GM19035 (cell line): ENCODE results near the gene PPP1R3G.

ENCODE experiments used
- ATAC-seq: cut with Tn5 transposase; IDR thresholded peaks from one replicate; pipeline ENCODE4 v1.9.1; 2021; ENCODE audit not compliant: unreplicated experiment

The PPP1R3G gene

DNA sequence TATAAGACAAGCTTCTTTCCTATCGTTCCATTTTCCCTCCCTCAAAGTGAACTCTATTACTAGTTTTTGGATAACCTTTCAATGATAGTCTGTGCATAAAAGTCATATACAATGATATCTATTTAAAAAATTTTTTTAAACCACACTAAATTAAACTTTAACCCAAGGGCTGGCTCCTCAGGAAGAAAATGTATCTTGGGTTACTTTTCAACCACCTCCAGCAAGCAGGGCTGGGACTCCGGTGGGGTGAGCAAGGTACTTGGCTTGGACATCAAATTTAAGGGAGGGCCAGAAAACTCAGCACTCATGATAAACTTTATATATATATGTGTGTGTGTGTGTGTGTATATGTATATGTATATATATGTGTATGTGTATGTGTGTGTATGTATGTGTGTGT, 13.9 kb upstream of the PPP1R3G start:
- ATAC-seq, result no peak

DNA sequence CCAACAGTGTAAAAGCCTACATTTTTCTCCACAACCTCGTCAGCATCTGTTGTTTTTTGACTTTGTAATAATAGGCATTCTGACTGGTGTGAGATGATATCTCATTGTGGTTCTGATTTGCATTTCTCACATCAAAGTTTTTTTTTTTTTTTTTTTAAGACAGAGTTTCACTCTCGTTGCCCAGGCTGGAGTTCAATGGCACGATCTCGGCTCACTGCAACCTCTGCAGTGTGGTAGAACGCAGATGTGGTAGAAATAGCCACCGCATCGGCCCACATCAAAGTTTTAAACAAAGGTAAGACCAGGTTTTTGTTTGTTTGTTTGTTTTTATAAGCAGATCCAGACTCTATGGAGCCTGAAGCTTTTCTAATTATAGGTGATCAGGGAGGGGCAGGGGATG, 12.7 kb upstream of the PPP1R3G start:
- peak; percentile 62 for ATAC-seq

DNA sequence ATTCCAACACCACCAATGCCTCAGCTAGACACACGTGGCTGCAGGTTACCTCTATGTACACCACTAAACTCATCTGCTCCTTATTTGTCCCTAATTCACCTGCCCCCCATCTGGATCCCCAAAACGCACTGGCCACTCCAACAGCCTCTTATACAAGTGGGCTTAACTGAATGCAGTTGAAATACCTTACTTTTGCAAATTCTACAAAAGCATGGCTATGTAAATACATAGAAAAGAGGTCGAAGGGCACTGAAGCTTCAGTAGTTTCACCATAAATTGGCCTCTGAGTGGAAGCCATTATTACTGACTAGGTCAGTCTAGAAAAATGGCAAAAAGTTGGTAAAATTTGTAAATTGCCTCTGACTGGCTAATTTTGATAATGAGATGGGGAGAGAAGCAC, 11.1 kb upstream of the PPP1R3G start:
- no peak for ATAC-seq

DNA sequence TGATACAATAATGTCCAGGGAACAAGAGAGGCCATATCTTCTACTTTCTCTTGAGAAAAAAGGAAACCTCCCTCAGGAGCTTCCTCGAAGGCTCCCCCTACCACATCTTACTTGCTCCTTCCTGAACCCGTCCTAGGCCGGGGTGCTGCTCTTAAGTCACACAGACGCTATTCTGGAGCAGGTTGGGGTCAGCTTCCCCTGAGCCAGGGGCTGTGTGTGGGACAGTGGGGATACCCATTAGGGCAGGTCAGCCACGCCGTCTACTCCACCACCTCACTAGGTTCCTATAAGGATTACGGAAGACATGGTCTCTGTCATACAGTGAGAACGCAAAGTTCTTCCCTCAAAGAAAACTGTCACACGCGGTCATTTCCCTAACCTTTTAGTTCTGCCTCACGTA, 8.2 kb upstream of the PPP1R3G start:
- ATAC-seq, result no peak

DNA sequence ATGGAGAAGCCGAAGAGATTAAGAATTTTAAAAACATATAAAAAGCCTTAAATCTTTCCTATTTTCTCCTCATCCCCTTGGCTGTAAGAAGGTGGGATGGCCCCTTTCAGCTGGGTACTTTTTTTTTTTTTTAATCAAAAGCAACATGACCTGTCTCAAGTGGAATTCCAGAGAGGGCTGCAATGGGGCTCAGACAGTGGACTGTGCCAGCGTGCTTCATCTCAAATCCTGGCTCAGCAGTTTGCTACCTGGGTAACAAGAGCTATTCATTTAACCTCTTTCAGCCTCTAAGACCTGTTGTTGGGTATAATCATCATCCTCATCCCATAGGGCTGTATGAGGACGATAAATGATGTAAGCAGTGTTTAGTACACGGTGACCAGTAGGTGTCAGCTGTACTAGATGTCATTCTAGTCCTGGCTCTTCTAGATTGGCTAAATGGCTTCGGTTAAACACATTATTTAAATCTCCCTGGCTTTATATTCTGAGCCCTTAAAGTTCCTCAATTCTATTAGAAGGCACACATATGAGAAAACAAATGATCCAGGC, 6.9 kb upstream of the PPP1R3G start:
- ATAC-seq, result no peak

DNA sequence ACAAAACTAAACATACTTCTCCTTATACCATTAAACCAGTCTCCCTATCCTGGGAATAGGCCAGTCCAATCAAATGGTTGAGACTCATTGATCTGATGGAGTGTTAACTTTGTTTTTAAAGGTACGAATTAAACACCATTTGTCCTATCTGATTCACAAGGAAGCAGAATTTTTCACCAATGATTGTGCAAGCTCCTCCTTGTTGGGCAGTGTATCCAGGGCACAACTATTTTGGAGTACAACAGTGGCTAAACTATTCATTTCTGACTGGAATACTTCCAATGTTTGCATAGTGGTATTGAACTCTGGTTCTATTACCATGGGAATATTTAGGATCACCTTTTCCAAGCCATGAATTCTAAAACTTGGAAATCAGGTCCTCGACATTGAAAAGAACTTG, 5.4 kb upstream of the PPP1R3G start:
- no peak for ATAC-seq

DNA sequence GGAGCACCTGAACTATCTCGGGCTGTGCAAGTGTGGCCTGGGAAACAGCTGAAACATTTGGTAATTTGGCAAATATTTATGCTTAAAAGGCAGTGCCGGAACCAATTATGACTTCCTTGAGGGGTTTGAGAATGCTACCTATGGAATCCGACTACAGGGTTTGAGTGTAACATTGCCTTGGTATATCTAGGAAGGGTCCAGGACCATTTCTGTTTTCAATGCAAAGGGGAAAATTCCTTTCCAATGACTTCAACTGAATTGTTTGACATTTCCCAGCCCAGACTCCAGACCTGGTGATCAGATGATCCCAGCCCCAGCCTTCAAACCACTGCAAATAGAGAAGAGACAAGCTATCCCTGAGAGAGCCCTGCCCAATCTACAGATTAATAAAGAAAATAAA, 4.6 kb upstream of the PPP1R3G start:
- ATAC-seq, result no peak

DNA sequence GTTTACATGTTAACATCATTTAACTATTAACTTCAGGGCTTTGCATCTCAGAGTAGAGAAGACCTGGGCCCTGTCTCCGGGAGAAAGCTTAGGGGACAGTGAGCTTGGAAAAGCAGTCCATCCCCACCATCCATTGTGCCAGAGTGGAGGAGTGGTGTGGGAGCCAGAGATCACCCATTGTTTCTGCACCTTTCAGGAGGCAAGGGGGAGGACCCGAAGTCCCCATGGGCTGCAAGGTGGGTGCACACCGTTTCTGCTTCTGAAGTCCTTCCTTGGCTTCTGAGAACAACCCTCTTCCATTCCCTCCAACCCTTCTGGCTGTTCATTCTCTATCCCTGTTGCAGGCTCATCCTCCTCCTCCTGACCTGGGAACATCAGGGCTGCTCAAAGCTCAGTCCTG, 4.0 kb upstream of the PPP1R3G start:
- no peak for ATAC-seq

DNA sequence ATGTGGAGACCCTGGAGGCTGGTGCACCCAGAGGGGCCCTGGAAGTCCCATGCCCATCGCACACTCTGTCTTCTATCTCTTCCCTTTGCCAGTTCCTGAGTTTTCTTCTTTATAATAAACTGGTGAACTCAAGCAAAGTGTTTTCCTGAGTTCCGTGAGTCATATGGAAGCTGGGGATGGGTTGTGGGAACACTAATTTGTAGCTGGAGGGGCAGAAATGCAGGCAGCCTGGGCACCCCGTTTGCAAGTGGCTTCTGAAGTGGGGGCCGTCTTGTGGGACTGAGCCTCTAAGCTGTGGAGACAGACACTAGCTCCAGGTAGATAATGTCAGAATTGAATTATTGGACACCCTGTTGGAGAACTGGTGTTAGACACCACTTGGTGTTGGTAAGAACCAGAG, 3.2 kb upstream of the PPP1R3G start:
- ATAC-seq, result no peak

DNA sequence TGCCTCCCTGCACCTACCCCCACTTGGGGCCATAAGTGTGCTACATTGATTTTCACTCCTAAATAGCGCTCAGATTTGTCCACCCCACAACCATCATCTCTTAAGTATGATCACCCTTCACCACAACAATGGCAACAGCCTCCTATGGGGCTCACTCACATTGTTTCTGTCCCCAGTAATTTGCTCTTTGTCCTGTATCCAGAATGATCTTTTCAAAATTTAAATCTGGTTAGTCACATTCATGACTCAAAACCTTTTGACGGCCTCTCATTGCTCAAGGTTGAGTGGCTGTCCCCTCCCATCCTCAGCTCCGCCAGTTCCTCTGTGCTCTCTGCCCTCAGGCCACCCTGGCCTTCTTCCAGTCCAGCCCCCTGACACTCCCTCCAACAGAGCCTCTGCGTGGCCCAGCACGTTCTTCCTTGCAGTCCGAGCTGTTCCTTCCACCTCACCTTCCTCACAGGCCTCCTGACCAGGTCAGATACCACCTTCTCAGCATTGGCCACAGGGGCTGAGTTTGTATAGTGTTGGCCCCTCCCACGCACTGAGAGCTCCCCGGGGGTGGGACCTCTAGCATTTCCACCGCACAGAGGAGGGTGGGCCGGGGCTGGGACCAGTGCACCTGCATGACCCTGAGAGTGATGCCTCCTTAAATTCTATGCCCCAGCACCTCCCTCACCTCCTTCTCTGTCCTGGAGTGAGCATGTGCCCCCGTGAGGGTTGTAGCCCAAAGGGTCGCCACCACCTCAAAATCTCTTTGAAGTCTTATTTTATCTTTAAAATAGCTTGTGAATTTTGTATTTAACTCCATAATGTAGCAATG, 2.4 kb upstream of the PPP1R3G start:
- no peak for ATAC-seq

DNA sequence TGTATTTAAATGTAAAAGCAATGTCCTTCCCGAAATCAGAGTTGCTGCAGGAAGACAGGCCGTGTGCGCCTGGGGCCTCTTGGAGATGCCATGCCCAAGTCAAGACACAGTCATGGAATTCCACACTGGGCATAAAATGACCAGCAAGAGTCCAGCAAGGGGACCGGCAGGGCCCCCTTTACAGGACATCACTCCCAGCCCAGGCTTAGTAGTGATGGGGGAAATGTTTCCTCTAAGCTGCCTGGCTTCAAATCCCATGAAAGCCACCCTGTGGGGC, 1.9 kb upstream of the PPP1R3G start:
- ATAC-seq, result no peak

DNA sequence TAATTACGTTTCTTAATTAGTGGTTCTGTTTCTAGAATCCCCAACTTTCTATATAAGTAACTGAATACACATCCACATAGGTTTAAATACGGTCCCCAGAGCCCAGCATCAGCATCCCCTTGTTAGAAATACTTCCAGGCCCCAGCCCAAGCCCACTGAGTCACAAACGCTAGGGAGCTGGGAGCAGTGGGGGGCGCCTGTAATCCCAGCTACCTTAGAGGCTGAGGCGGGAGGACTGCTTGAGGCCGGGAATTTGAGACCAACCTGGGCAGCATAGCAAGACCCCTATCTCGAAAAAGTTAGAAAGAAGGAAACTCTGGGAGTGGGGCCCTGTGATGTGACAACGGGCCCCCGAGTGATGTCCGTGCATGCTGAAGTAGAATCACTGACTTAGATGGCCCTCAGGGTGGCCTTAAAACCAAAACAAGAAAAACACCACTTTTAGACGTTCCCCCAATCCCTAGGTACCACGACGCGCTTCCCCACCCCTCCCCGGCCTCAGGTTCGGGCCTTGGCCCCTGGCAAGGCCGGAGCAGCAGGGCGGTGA, 1.3 kb upstream of the PPP1R3G start:
- ATAC-seq, result peak; percentile 19

DNA sequence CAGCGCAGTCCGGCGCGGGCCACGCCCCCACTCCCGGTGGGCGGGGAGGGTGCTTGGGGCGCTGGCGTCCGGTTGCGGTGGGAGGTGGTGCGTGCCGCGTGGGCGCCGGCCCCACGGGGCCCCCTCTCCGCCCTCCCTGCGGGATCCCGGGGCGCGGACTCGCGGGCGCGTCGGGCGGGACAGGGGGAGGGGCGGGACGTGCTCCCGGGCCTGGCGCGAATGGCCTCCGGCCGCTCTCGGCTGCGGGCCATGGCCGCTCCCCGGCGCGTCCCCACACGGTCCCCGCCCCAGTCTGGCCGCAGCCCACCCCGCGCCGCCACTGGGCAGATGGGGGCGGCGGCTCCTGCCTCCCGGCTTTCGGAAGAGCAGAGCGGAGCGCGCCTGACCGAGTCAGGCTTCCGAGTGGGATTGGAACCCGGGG, 771 bp upstream of the PPP1R3G start:
- peak; percentile 23 for ATAC-seq

DNA sequence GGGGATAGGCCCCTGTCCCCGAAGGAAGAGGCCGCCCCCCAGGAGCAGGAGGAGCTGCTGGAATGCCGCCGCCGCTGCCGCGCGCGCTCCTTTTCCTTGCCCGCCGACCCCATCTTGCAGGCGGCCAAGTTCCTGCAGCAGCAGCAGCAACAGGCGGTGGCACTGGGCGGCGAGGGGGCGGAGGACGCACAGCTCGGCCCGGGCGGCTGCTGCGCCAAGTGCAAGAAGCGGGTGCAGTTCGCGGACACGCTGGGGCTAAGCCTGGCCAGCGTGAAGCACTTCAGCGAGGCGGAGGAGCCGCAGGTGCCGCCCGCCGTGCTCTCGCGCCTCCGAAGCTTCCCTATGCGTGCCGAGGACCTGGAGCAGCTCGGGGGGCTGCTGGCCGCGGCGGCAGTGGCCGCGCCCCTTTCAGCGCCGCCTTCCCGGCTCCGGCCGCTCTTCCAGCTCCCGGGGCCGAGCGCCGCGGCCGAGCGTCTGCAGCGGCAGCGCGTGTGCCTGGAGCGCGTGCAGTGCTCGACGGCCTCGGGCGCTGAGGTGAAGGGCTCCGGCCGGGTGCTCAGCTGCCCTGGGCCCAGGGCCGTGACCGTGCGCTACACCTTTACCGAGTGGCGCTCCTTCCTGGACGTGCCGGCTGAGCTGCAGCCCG, 630 bp downstream of the PPP1R3G start:
- peak; percentile 46 for ATAC-seq

DNA sequence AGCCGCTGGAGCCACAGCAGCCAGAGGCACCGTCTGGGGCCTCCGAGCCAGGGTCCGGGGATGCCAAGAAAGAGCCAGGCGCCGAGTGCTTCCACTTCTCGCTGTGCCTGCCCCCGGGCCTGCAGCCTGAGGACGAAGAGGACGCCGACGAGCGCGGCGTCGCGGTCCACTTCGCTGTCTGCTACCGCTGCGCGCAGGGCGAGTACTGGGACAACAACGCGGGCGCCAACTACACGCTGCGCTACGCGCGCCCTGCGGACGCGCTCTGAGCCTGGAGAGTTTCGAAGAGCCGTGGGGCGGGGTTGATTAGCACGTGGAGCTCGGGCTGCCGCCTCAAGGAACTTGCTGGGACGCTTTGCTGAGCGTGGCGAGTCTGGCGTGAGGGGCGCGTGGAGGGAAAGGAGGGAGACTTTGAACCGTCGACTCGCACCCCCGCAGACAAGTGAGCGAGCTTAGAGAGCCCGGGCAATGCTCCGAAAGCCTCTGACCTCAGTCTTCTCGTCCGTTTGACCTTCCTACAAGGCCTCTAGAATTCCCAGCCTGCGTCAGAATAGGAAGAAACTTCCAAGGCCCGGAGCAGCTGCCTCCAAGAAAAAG, 1.3 kb downstream of the PPP1R3G start:
- no peak for ATAC-seq

DNA sequence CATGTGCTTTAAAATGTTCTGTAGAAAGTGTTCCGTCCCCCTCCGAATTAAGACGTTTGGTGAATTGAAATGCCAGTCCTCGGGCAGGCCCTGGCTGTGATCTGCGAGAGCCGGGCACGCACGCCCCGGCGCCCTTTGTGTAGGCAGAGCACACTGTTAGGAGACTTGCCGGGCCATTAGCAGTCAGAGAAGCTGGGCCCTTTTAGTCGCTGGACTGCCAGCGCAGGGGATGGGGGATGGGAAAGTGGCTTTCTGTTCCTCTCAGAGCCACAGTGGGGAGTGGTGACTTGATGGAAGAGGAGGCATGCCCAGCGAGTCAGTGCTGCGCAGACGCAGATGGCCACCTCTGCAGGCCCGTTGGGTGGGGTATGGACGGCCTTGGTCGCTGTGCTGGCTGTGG, 2.2 kb downstream of the PPP1R3G start:
- ATAC-seq, result no peak

DNA sequence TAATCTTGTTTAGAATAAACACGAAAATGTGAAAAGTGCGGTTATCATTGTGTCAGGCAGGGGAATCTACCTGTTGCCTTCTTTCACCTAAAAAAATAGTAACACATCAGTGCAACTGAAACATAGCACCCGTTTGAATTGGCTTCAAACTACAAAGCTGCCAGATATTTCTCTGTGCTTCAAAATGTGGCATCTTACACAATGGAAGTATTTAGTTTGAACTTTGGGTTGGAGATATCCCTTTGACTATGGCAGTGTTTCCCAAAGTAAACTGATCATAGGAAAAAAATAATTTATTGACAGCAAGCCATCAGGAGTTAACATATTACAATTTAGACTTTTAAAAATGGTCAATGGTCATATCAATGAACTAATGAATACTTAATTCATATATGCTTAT, 3.6 kb downstream of the PPP1R3G start:
- ATAC-seq, result no peak

DNA sequence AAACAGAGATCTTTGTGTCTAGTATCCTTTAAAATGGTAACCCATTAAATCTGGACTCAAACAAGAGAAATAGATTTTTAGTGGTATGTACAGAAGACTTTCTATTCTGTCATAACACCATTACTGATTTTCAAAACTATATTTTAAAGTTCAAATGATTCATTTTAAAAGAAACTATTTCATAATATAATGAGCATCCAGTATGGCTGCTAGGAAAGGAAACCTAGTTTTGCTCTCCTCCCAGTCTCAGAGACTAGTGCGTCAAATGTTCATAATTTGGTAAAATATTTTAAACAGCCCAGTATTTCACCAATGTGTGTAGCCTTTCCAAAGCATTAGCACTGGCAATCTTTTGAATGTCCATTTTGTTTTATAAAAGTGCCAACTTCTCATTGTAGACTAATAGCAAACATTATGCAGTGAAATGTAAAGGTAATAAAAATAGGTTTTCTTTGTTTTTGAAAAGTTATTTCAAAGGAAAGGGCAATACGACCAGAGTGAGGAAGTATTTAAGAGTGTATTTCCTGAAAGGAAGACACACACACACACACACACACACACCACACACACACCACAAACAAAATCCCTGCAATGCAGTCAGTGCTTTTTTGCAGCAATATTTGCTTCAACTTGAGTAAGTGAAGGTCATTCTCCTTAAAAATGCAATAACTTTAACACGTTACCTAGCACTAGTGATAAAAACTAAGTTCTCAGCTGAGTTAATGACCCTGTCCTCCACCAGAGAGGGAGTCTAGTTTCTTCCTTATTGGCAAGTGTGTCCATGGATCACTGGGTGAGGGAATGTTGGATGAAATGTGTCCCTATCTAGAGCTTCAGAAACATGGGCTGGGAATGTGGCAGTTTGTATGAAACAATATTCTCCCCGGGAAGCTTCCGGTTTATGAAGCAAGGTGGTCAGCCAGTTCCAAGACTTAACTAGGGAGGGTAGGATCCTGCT, 4.6 kb downstream of the PPP1R3G start:
- ATAC-seq, result no peak

DNA sequence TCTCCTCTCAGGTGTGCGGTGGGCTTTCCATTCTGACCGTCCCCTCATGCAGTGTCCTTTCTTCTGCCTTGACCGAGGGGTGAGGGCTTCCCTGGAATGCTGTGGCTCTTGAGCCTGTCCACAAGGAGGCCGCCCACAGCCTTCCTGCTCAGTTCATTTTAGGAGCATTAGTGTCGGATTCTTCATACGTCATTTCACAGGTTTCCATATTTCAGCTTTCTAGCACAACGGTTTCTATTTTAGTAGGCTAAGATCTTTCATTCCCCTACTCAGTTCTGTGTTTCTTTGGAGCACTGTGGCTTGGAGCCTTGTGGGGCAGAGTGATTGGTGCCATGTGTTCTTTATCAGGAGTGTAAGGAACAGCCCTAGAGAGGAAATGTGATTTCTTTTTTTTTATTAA, 5.5 kb downstream of the PPP1R3G start:
- ATAC-seq, result no peak

DNA sequence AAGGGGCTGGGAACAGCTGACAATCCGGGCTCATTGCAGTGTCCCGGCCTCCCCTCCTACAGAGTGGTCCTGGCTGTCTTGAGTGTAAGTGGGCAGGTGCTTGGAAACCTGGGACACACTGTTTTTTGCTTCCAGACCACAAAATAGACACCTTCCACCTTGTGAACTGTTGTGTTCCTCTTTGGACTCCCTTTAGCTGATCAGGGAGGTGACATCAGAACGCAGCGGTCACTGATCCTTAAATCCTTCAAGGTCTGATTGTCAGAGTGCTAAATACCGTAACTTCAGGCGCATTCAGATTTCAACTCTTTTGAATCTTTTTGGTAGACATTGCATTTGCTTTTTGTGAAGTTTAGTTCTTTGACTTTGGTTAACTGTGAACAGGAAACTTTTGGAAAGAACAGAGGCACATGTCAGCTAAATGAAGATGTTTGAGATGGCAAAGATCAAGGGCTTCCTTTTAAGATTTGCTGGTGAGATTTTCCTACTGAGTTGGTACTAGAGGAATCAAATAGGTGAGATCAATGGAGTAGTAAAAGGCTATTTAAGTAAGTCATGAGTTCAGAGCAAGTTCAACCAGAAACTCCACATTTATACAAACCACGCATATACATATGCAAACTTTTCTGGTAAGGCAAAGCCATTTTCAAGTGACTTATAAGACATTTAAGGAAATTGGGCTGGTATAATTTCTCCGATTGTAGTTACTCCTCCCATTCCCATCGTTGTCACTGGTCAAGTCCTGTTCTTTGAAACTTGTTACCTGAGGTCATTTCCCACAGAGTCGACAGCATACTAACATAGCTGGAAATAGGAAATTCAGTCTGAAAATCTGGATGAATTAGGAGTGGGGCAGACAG, 6.3 kb downstream of the PPP1R3G start:
- ATAC-seq, result no peak
